PC-3 (cell line): ENCODE measurements around the gene HNRNPU.

Experiments
- CTCF ChIP-seq: fragments of 300-600 bp; sonication (generic); conservative IDR thresholded peaks from 2 replicates; pipeline ENCODE4 v1.5.1; 2017; ENCODE audit warnings: antibody characterized with exemption, low read depth, mild to moderate bottlenecking, low read length
- EZH2 ChIP-seq: fragments of 300-600 bp; sonication (generic); IDR thresholded peaks from one replicate; pipeline ENCODE4 v1.6.1; 2017; ENCODE audit warnings: antibody characterized with exemption, mild to moderate bottlenecking, low read length; ENCODE audit not compliant: unreplicated experiment
- EZH2phosphoT487 ChIP-seq: fragments of 300-600 bp; sonication (generic); IDR thresholded peaks from 2 replicates; pipeline ENCODE4 v1.6.1; 2018; ENCODE audit warnings: mild to moderate bottlenecking, antibody characterized with exemption, low read length, borderline replicate concordance

DNA sequence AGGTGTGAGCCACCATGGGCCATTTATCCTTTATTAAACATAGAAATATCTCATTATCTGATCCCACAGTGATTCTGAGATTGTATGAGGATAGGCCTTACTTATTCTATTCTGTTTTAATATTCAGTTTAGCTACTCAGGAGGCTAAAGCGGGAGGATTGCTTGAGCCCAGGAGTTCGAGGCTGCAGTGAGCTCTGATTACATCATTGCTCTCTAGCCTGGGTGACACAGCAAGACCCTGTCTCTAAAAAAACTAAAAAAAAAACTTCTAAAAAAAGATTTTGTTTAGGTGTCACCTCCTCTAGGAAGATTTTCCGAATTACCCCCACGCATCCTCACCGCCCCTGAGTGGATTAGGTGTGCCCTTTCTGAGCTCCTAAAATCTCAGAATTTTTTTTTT, 14.3 kb upstream of the HNRNPU start:
- TF ChIP-seq CTCF (no peak), EZH2phosphoT487 (no peak), EZH2 (no peak)
